WTC11 (cell line): ENCODE measurements around the gene C9orf50.

Experiments used
- JUN ChIP-seq: sonication (generic); formaldehyde crosslinking; IDR thresholded peaks from 2 replicates; pipeline ENCODE4 v1.8.0; 2023; ENCODE audit warnings: mild to moderate bottlenecking, missing genetic modification reagents
- SP1 ChIP-seq: sonication (generic); formaldehyde crosslinking; conservative IDR thresholded peaks from 2 replicates; pipeline ENCODE4 v1.8.1; 2022; ENCODE audit warnings: missing genetic modification reagents

GRCh38 chr9:129612815-129613519, 7.9 kb downstream of the C9orf50 start:
- TF ChIP-seq JUN = no peak
- TF ChIP-seq SP1 (CRISPR knock-in tag) = no peak
